Pancreas (tissue), 10 donors: ENCODE measurements around the gene MYLK. TPM values are rescaled to one million over a fixed set of nuclear protein-coding genes. Genes with fewer than 3 reads are reported as not detected.

Experiments
- ATAC-seq, 4 donors: fragments of 200-7000 bp; cut with Tn5 transposase; one replicate each; pipeline versions ENCODE4 v1.8.0 to v1.9.1; 2020; ENCODE audit warnings: mild to moderate bottlenecking in 4 of 4, moderate library complexity in 4 of 4
- DNase-seq, 6 donors: peaks; one replicate each; pipeline ENCODE4 v3.0.0-alpha.2; 2020
- FAIRE-seq: peaks from 2 replicates; lab custom pipeline; 2012; peaks lifted over from hg19 to GRCh38; lab: Jason Lieb, UNC
- H3K27ac ChIP-seq, 4 donors: fragments of 200-600 bp; sonication (generic); 1 replicate in 3 of 4; 2 replicates in 1 of 4; pipeline versions ENCODE4 v1.5.0 to v1.8.0; 2020
- H3K27me3 ChIP-seq, 4 donors: fragments of 200-600 bp; one replicate each; pipeline ENCODE4 v1.8.0; 2021
- H3K36me3 ChIP-seq, 3 donors: fragments of 200-600 bp; sonication (generic) in 1 of 3; one replicate each; pipeline versions ENCODE4 v1.5.0 to v1.8.0; 2020 to 2021
- H3K4me1 ChIP-seq, 3 donors: fragments of 200-600 bp; one replicate each; pipeline ENCODE4 v1.8.0; 2021
- H3K4me3 ChIP-seq, 4 donors: fragments of 200-600 bp; sonication (generic) in 2 of 4; one replicate each; pipeline versions ENCODE4 v1.5.0 to v1.8.0; 2020 to 2021
- H3K9me3 ChIP-seq, 4 donors: fragments of 200-600 bp; one replicate each; pipeline ENCODE4 v1.8.0; 2021
- CTCF ChIP-seq, 4 donors: fragments of 200-600 bp; sonication (generic) in 3 of 4; IDR thresholded peaks; one replicate each; pipeline versions ENCODE4 v1.5.0 to v1.8.0; 2021; ENCODE audit warnings: antibody characterized with exemption in 4 of 4
- WGBS, 2 donors: extraction: QIAGEN DNeasy Blood & Tissue Kit; methylation state at CpG; one replicate each; pipeline ENCODE4 v1.1.7; 2013; 5-methylcytosine and 5-hydroxymethylcytosine counted together
- intact Hi-C, 3 donors: fragments of 100-400 bp; cut with DNase I; formaldehyde crosslinking; loops; one replicate each; pipeline versions ENCODE4 v1.11.1 to v1.14.2; 2022
- polyA plus RNA-seq, 2 donors: library from polyadenylated mRNA; stranded (reverse); fragments of 200-250 nt; gene quantifications; one replicate each; pipeline ENCODE4 v1.2.3, GENCODE V29; 2013
- total RNA-seq, 6 donors: library from RNA; stranded (reverse); fragmentation: NEBNext Ultra II Directional in 4 of 6; extraction: Animal tissue kit (Norgen Biotek cat#: 25700) in 4 of 6; gene quantifications; one replicate each; pipeline versions ENCODE4 v1.2.1 to v1.2.4, GENCODE V29; 2021 to 2023
- donor health status: healthy with polysubstance abuse.
- donor health status: DM: no; HTN: no; CAD: no; lungs with moderate emphysema.
- donor health status: DM: no; HTN: no; CAD: no.
- donor health status: control.
- donor health status: control.
- donor health status: Bipolar disorder and iron deficiency.
- donor health status: DM: yes; HTN: yes; CAD: no.
- donor health status: DM: no; HTN: no; CAD: no.
- donor health status: DM: no; HTN: no; CAD: no.
- donor health status: DM: yes; HTN: yes; CAD: no.

Gene MYLK
- total and polyA plus RNA-seq, 8 donors, result 3.1 to 12.0 (median 6.7) TPM

DNA sequence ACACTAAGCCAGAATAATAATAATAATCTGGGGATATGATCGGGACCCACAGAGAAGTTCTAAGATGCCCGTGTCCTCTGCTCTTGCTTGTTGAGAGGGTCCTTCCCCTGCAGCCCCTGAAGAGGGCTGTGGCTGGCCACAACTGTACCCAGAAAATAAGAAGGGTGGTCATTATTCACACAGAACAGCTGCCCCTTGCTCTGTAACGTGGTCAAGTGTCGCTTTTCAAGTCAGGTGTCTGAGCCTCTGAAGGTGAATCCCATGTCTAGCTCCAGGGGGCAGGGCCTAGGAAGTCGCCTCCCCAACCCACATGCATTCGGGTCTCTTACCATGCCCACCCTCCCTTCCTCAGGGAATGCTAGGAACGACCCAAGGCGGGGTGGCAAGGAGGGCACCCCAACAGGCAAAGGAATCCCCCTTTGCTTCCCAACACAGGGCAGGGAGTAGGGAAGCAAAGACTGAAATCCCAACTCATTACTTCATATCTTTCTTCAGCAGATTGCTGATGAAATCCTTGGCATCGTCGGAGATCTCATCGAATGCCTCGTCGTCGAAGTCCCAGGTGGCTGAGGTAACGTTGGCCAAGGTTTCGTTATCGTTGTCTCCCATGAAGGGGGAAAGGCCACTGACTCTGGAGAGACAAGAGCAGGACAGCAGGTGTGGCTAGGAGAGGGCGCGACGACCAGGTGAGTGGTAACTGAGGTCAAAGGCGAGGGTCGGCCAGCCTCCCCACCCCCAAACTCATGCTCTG, 255.0 kb downstream of the MYLK start:
- Histone ChIP-seq H3K27me3 (no peaks in the 10 kb centered on the region), H3K36me3 (no peaks in the 10 kb centered on the region)
- TF ChIP-seq CTCF (IDR thresholded peaks at IDR 0.05), result no peak

DNA sequence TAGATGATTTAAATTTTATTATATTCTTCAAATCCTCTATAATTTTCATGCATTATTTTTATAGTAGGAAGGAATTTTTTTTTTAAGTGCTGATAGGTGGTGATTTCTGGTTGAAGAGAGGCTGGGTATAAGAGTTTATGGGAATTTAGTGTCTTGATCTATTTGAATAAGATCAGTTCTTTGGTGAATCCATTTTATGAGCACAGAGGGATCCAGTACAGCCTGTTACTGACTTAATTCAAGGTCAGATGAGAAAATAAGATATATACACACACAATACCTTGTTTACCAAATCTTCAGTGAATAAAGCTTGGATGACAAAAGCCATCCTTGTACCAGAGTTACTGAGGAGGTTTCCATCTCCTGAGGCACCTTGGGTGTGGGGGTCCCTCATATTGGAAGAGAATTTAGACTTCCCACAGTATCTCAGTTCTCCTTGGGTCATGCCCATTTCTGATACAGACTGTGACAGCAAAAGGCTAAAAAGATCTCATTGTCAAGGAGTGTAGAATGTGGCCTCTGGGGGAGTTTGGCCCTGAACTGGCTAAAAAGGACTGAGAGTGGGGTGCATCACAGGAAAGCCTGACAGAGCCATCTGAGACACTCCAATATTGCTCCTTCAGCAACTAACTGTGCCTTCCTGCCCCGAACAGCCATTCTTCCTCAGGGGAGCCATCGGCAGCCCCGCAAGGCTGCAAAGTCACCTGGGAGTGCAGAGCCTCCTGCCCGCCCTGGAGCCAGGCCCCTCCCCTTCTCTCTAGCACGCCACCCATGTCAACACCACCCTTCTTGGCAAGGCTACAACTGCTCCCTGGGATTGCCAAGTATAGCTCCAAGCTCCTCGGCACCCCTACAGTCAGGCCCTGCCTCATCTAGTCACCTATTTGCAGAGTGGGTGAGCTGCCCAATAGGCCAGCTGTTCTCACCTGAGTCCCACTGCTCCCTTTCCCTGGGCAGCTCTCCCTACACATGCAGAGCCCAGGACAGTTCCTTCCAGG, 256.2 kb downstream of the MYLK start:
- H3K4me3 ChIP-seq, result no peak overlapping the region
- H3K4me1 ChIP-seq, result peaks cover under 1 to 3% (median 3%) of the 10 kb centered on the region in 3 donors
- FAIRE-seq (no peak), DNase-seq (peak in 4 of 6 donors; percentile 82 to 87 (median 83)), ATAC-seq (peak; percentile 85 to 94 (median 91))
- H3K36me3 ChIP-seq, result no peaks in the 10 kb centered on the region
- intact Hi-C loops, result no loop called here
- no peaks in the 10 kb centered on the region for H3K27me3 ChIP-seq
- H3K9me3 ChIP-seq, result no peaks in the 10 kb centered on the region
- H3K27ac ChIP-seq, result no peak overlapping the region
- WGBS, 2 donors, result 41 to 51% methylated on average over 6 of the region's 6 CpGs
- TF ChIP-seq CTCF (IDR thresholded peaks at IDR 0.05), result no peak

More for the DNA sequence above, 255.0 kb downstream of the MYLK start:
- DNase-seq (no peak), ATAC-seq (no peak), FAIRE-seq (no peak)
- WGBS, 2 donors, result 89 to 93% methylated on average over 22 of the region's 22 CpGs
- H3K4me1 ChIP-seq, result peaks cover 5 to 10% (median 10%) of the 10 kb centered on the region in 3 donors
- no peaks in the 10 kb centered on the region for H3K9me3 ChIP-seq
- no peak overlapping the region for H3K27ac ChIP-seq
- intact Hi-C loops, result no loop called here
- no peak overlapping the region for H3K4me3 ChIP-seq

DNA sequence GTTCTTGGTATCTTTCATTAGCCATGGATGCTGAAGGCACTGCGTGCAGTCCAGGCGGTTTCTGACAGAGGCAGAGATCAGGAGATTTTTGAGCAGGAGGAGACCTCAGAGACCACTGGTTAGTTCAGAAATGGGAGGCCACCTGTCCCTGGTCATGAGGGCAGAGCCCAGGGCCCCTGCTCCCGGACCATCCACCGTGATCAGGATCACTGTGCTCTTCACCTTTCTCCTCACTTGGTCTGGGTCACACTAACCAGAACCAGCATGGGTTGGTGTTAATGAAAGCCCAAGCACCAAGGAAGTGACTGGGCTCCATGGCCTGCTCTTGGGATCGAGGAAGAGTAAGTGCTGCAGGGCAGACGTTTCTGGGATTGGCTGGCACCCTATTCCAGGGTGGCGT, 257.3 kb downstream of the MYLK start:
- 96 to 97% methylated on average over 7 of the region's 7 CpGs for WGBS, 2 donors
- Histone ChIP-seq H3K9me3 (no peaks in the 10 kb centered on the region), H3K27me3 (no peaks in the 10 kb centered on the region), H3K4me1 (no peaks in the 10 kb centered on the region), H3K36me3 (no peaks in the 10 kb centered on the region), H3K27ac (no peak overlapping the region), H3K4me3 (no peak overlapping the region)
- intact Hi-C loops, result no loop called here
- FAIRE-seq (no peak), ATAC-seq (no peak), DNase-seq (no peak)
- no peak for TF ChIP-seq CTCF (IDR thresholded peaks at IDR 0.05)

GRCh38 chr3:123624302-123624701, 259.8 kb downstream of the MYLK start:
- WGBS, 2 donors, result 92 to 97% methylated on average over 1 of the region's 1 CpG
- no peak for ATAC-seq
- Histone ChIP-seq H3K27ac (no peak overlapping the region), H3K36me3 (no peaks in the 10 kb centered on the region), H3K27me3 (no peaks in the 10 kb centered on the region), H3K4me3 (no peak overlapping the region), H3K9me3 (no peaks in the 10 kb centered on the region), H3K4me1 (no peaks in the 10 kb centered on the region)
- intact Hi-C loops, result no loop called here
- DNase-seq, result no peak
- no peak for FAIRE-seq
- TF ChIP-seq CTCF (IDR thresholded peaks at IDR 0.05), result no peak
